ENCODE data around the gene MAP3K5.

DNA sequence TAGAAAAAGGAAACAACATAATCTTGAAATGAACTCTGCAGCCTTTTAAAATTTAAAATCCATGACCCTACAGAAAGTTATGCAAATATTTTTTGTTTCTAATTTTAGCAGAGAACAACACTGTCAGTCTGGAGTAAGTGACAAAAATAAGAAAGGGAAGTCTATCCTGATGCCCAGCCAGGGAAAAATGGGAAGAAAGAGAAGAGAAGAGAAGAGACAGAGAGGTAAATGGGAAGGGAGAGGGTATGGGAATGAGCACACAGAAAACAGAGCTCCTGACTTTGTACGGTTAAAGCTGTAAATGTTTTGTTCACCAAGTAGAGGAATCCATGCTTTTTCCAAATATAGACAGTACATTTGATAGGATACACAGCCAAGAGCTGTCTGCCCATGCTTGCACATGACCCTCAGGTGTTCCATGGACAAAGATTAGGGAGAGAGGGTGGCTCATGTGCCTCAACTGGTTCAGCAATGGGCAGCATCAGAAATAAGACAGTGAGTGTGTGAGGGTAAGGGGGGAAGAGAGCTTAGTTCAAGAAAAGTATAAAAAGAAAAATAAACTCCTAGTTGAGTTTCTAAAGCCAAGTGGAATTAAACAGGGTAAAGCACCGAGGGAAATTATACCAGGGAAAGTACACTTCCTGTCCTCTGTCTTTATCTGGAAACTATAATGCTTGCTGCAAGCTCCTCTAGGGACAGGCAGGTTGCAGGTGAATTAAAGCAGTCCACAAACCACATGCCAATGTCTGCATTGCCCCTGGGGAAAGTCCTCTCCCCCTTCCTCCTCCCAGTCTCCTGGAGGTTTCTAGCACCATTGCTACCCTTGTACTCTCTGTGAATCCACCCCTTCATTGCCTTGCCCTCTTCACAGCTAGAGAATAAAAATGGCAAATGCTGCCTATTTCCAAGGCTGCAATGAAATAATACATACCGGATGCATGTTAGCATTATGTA, 30.0 kb downstream of the MAP3K5 start:
- TF ChIP-seq ZNF565 (CRISPR knock-in tag; conservative IDR thresholded peaks at IDR 0.05; ENCODE audit: low read depth) (no peak), GLIS3 (CRISPR knock-in tag; IDR thresholded peaks at IDR 0.05) (no peak), TCF4 (CRISPR knock-in tag; IDR thresholded peaks at IDR 0.05; ENCODE audit: borderline replicate concordance) (no peak), ZC3H10 (CRISPR knock-in tag; IDR thresholded peaks at IDR 0.05) (no peak), OSR1 (CRISPR knock-in tag; IDR thresholded peaks at IDR 0.05) (no peak)
- TF ChIP-seq, protein P1, sequence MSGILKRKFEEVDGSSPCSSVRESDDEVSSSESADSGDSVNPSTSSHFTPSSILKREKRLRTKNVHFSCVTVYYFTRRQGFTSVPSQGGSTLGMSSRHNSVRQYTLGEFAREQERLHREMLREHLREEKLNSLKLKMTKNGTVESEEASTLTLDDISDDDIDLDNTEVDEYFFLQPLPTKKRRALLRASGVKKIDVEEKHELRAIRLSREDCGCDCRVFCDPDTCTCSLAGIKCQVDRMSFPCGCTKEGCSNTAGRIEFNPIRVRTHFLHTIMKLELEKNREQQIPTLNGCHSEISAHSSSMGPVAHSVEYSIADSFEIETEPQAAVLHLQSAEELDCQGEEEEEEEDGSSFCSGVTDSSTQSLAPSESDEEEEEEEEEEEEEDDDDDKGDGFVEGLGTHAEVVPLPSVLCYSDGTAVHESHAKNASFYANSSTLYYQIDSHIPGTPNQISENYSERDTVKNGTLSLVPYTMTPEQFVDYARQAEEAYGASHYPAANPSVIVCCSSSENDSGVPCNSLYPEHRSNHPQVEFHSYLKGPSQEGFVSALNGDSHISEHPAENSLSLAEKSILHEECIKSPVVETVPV (CRISPR knock-in tag; IDR thresholded peaks at IDR 0.05), result no peak
- TF ChIP-seq, protein P2, sequence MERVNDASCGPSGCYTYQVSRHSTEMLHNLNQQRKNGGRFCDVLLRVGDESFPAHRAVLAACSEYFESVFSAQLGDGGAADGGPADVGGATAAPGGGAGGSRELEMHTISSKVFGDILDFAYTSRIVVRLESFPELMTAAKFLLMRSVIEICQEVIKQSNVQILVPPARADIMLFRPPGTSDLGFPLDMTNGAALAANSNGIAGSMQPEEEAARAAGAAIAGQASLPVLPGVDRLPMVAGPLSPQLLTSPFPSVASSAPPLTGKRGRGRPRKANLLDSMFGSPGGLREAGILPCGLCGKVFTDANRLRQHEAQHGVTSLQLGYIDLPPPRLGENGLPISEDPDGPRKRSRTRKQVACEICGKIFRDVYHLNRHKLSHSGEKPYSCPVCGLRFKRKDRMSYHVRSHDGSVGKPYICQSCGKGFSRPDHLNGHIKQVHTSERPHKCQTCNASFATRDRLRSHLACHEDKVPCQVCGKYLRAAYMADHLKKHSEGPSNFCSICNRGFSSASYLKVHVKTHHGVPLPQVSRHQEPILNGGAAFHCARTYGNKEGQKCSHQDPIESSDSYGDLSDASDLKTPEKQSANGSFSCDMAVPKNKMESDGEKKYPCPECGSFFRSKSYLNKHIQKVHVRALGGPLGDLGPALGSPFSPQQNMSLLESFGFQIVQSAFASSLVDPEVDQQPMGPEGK (CRISPR knock-in tag; IDR thresholded peaks at IDR 0.05; ENCODE audit: borderline replicate concordance), result no peak
- TF ChIP-seq, protein P3, sequence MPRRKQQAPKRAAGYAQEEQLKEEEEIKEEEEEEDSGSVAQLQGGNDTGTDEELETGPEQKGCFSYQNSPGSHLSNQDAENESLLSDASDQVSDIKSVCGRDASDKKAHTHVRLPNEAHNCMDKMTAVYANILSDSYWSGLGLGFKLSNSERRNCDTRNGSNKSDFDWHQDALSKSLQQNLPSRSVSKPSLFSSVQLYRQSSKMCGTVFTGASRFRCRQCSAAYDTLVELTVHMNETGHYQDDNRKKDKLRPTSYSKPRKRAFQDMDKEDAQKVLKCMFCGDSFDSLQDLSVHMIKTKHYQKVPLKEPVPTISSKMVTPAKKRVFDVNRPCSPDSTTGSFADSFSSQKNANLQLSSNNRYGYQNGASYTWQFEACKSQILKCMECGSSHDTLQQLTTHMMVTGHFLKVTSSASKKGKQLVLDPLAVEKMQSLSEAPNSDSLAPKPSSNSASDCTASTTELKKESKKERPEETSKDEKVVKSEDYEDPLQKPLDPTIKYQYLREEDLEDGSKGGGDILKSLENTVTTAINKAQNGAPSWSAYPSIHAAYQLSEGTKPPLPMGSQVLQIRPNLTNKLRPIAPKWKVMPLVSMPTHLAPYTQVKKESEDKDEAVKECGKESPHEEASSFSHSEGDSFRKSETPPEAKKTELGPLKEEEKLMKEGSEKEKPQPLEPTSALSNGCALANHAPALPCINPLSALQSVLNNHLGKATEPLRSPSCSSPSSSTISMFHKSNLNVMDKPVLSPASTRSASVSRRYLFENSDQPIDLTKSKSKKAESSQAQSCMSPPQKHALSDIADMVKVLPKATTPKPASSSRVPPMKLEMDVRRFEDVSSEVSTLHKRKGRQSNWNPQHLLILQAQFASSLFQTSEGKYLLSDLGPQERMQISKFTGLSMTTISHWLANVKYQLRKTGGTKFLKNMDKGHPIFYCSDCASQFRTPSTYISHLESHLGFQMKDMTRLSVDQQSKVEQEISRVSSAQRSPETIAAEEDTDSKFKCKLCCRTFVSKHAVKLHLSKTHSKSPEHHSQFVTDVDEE (CRISPR knock-in tag; IDR thresholded peaks at IDR 0.05), result no peak
